GM18498 (cell line): ENCODE measurements around the gene TTC39C.

Experiments
- ATAC-seq: cut with Tn5 transposase; IDR thresholded peaks from one replicate; pipeline ENCODE4 v1.9.1; 2021; ENCODE audit warnings: mild to moderate bottlenecking, moderate library complexity; ENCODE audit not compliant: unreplicated experiment

Gene TTC39C

DNA sequence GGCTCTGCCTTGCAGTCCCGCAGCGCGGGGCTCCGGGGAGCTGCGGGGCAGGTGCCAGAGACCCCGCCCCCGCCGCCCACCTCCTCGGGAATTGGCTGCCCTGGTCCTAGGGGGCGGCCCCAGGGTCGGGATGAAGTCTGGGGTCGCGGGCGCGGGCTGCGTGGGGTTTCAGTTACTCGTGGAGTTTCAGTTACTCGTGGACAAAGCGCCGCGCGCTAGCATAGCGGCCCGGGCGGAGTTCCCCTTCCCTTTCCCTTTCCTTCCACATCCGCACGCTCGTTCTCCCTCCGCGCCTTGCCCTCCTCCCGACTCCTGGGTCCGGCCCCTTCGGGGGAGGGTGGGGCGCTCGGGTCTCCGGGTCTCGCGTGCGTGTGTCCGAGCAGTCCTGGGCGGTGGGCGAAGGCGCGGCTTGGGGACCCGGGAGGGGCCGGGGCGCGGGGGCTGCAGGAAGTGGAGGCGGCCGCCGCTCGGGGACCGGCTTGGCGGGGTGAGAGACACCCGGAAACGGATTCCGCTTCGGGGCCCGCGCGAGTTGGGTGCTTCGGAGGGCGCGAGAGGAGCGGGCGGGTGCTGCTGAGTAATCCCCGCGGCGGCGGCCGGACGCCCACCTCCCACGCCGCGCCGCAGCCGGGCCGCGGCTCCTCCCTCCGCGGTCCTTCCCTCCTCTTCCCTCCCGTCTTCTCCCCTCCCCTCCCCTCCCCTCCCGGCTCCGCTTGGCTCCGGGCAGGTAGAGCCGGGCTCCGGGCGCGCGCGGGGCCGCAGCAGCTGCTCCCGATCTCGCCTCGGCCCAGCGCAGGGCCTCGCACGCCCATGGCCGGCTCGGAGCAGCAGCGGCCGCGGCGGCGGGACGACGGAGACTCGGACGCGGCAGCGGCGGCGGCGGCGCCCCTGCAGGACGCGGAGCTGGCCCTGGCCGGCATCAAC lies at the start of gene TTC39C:
TTC39C (plus strand) TSS at position 693 of the 924 bp plus-strand sequence; CDS start at position 811, 118 bp downstream.
- ATAC-seq, result peak; percentile 46

DNA sequence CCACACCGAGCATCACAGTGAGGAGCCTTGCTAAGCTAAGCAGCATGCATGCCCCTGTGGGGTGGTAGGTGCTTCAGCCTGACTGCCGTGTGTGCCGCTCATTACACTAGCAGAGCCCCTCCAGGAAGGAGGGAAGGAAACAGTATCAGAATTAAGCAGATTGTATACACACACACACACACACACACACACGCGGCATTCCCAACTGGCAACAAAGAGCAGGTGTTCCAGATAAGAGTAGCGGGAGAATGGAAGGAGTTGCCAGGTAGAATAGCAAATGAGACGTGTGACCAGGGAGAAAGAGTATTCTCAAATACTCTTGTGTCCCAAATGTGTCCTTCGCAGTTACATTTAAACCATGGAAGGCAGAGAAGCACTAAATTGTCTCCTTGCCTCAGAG lies 47.6 kb upstream of the TTC39C start:
- no peak for ATAC-seq

DNA sequence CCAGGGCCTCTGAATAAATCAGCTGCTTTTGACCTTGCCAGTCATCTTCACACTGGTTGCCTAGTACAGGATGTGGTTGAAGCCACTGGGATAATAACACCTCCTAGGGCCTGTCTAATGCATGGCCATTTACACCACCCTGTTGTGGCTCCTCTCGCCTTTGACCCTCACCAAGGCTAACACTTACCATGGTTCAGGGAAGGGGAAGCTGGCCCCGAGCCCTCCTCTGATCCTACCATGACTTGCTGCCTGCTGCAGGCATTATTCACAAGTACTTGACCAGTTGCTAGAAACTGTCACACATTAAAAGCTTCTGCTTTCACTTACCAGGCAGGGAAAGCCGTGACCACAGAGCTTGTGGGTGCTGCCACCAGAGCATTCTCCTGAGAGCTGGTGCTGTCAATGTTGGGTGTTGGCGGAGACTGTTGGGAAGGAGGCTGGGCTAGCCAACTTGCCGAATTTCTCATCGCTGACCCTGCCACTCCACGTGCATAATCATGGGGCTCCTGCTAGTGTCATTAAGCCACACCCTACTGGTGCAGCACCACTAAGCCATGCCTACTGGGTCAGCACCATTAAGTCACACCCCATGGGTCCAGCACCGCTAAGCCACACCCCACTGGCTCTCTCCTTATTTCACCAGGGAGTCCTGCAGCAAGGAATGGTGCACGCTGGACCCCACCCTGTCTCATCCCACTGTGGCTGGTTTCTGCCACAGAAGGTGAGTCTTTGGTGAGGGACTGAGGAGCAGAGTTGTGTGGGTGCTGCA lies 47.0 kb upstream of the TTC39C start:
- ATAC-seq, result peak; percentile 75

DNA sequence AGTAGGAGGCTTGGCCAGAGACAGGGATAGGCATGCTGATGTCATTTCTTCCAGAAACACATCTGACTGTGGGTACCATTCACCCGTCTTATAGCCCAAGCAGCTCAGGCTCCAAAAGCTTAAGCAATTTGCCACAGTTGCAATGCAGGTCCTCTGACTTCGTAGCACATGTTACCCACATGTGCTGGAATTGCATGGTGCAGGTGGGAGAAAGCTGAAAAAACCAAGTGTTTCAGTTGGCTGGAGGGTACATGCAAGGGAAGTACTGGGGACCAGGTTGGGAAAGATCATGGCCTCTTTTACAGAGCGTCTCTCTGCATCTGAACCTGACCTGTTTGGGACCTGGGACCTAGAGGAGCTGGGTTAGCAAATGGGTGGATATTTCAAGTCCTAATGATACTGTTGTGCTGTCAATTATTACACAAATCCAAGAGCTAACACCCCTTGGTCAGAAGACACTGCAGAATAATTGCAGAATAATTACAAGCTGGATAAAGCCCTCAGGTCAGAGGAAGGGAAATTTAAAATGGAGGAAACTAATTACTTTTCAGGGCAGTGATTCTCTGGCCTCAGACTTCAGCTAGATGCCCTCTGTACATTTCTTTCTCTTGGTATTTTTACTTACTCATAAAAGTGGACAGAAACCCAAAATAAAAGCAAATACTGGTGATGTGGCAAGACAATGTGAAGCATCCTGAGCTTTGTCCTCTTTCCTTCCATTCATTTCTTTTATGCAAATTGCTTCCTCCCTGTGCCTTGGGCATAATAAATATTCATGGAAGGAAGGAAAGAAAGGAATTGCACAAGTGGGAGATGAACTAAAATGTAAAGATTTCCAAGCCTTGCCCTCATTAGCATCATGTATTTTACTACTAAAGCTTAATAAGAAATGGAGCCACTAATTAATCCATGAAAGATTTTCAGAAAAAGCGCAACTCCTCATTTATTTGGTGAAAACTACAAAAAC lies 45.6 kb upstream of the TTC39C start:
- no peak for ATAC-seq

DNA sequence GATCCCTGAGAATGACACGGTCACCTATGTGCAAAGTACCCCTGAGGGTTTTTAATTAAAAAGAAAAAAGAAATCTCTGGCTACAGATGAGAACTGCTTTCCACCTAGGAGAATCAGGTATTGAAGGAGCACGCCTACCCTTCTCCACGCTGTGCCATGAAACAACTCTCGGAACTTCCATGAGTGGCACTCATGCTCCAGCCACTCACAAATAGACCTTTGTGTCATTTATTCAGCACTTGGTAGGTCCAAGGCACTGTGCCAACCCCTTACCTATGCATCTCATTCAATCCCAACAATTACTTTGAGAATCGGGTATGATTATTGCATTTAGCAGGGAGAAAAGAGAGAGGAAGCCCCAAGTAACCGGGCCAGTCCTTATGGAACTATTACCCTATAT lies 44.9 kb upstream of the TTC39C start:
- no peak for ATAC-seq

DNA sequence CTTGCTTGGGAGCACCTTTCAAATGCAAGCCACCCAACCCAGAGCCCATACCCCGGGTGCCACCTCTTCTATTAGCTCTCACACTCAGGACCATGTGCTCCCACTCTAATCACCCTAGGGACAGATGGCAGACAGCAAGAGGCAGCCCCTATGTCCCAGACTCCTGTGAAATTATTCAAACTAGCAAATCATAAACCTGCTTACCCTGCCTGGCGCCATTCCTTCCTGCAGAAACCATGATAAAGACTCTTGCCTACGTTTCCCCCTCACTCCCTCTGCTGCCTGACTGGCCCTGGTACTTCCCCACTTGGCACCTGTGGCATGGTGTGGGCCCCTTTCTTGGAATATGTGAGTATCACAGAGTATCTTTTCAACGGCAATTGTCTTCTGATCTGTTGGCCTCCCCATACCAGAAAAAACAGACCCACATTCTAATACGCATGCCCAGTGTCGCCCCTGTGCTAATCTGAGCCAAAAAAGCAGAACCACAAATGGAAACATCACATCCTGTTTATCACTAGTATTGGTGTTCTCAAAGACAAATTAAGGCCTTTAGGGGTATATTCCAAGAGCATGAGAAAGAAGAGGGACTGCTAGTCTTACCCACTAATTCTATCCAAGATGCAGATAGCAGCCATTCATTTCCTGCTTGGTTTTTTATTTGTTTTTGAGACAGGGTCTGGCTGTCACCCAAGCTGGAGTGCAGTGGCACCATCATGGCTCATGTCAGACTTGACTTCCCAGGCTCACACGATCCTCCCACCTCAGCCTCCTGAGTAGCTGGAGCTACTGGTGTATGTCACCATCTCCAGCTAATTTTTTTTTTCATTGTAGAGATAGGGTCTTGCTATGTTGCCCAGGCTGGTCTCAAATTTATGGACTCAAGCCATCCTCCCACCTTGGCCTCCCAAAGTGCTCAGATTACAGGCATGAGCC lies 44.1 kb upstream of the TTC39C start:
- ATAC-seq, result no peak

DNA sequence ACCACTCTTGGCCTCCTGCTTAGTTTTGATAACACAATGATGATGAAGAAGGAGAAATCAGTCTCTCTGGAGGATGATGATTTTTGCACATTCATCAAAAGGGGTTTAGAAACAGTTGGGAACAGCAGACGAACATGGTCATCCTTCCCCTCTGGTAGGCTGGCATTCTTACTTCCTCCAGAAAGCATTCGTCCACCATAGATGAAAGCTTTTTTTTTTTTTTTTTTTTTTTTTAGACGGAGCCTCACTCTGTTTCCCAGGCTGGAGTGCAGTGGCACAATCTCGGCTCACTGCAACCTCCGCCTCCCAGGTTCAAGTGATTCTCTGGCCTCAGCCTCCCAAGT lies 43.5 kb upstream of the TTC39C start:
- ATAC-seq, result no peak

DNA sequence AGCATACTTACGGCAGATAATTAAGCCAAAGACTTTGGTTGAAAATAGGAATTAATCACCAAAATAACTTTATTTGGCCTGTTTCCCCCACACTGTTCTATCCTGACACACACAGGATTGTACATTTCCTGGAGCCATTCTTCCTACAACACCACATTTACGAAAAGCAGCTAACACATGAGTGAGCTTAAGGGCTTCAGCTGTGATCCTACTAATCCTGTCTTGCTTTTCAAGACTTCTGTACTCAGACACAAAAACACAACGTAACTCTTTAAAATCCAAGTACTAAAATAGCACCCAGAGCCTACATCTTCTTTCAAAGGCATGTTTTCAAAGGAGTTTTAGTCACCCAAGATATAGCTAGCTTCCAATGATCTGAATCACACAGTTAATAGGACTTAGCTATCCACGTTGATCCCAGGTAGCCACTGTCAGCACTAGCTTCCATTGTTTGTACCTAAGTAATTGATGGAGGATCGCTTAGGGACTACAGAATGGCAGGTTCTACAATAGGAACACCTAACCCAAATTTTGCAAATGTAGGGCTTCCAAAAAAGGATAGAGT lies 42.8 kb upstream of the TTC39C start:
- no peak for ATAC-seq

DNA sequence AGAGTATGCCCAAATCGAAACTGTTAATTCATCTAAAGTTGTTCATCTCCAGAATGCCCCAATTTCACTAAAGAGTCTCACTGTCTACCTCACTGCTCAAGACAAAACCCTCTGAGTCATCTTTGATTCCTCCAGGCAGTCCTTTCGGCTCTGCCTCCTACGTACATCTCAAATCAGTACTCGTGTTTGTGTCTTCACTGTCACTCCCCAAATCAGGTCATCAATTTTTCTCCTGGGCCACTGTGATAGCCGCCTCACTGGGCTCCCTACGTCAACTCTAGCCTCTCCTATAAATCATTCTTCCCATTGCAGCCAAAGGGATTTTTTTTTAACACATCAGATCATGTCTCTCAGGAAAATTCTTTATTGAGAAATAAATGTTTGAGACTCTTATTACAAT lies 42.1 kb upstream of the TTC39C start:
- peak; percentile 63 for ATAC-seq

DNA sequence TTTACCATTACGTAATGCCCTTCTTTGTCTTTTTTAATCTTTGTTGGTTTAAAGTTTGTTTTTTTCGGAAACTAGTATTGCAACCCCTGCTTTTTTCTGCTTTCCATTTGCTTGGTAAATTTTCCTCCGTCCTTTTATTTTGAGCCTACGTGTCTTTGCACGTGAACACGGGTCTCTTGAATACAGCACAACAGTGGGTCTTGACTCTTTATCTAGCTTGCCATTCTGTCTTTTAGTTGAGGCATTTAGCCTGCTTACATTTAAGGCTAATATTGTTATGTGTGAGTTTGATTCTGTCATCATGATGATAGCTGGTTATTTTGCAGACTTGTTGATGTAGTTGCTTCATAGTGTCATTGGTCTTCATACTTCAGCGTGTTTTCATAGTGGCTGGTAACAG lies 37.5 kb upstream of the TTC39C start:
- no peak for ATAC-seq

DNA sequence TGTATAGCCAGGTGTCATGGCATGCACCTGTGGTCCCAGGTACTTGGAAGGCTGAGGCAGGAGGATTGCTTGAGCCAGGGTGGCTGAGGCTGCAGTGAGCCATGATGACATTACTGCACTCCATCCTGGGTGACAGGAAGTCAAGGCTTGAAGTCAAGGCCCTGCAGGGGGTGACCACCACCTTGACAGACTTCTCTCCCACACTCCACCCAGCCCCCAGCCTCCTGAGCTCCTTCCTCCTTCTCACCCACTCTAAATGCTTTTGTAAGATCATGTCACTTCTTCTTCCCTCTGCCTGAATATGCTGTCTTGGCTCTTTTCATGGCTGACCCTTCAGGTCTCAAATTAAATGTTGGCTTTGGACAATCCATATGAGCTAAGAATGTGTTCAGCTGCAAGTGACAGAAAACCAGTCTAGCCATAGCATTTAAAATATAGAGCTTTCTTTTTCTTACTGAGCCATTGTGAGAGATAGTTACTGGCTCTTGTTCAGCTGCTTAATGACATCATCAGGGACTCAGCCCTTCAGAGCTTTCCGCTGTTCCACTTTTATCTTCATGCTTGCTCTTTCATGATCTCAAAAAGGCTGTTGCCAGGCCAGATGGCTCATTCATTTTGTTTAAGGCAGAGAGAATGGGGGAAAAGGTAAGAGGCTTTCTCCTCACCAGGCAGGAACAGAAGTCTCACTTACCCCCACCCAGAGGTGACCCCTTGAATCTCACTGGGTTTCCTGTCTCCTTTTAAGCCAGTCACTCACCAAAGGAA lies 36.7 kb upstream of the TTC39C start:
- no peak for ATAC-seq

DNA sequence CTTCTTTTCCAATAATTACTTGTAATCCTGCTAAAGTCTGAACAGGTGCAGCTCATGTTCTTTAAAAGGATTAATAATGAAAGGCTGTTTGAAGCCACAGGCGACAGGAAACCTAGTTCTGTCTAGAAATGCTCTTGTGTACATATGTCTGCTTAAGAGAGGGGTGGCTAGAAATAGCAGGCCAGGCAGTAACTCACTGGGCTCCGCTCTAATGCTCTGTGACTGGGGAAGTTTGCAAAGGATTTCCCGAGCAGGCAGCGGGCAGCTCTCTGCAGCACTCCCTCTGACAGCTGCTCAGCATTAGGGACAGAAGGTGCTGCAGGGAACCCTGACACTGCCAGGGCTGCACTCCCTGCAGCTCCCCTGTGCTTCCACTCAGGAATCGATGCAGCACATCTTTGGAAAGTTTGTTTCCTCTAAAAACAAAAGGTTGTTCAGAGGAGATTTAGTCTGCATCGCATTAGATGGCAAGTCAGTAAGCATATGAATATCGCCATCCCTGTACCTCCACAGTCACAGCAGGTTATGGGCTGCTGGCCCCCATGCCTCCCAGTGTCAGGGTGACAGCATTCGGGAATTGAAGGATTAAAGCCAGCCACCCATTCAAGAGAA lies 33.1 kb upstream of the TTC39C start:
- ATAC-seq, result no peak

DNA sequence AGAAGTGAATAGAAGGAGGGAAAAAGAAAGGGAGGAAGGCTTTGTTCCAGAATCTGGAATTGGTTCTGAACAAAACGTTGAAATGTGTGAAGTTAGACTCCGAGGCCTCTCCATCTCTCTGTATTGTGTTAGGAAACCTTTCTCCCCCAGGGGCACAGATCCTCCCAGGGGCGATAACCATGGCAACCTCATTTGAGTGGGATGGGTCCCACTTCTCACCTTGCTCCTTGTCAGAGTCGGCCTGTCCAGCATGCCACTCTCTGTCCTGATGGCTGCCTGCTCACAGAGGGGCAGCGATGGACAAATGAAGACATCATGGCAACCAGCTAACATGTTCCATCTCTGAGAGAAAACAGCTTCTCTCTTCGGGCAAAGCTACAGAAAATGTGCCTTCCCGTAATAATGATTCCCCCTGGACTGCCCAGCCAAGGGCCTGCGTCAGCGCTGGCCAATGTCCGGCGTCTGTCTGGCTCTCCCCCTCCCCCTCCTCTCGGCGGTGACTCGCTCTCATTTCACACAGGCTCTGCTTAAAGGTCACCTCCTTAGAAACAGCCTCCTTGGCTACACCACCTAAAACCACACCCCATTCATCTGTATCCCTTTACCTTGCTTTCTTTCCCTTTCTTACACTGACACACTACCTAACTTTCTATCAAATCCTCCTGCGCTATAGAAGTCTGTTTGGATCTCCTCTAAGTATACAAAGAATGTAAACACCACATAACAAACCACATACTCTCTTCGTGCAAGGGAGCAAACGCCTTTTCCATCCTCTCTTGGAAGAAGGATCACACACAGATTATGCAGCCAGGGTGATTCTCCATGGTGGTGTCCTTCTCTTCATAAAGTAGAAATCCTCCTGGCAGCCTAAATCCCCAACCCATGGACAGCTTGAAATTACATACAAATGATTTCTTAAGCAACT lies 32.1 kb upstream of the TTC39C start:
- ATAC-seq, result no peak

DNA sequence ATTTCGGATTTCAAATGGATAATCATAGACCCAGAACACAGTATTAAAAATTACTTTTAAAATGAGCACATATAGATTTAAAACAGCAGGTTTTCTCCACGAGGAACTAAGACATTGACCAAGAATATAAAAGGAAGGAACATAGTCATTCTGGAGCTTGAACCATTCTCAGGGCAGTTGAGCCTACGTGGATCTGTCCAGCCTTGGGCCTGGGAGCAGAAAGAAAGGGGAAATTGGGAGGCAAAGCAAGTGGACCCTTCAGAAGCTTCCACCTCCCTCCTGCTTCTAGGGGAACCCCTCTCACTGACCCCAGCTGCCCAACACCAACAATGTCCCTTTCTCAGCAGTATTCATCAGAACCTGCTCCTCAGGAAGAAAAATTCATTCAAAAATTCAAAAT lies 31.4 kb upstream of the TTC39C start:
- ATAC-seq, result no peak

DNA sequence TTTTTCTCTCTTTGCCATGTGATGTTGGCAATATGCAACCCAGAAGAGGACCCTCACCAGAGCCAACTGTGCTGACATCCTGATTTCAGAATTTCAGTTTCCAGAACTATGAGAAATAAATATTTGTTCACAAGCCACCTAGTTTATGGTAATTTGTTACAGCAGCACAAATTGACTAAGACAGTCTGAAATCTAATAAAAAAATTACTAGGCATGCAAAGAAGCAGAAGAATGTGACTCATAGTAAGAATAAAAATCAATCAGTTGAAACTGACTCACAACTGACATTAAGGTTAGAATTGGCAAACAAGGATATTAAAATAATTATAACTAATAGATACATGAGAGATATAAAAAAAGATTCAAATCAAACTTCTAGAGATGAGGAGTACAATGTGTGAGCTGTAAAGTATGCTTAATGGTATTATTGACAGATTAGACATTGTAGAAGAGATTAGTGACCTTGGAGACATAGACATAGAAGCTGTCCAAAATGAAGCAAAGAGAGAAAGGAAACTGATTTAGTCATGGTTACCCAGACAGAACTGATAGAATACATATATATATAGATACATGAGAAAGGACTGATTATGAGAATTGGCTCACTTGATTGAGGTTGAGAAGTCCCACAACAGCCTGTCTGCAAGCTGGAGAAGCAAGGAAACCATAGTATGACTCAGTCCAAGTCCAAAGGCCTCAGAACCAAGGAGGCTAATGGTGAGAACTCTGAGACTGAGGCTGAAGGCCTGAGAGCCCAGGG lies 27.8 kb upstream of the TTC39C start:
- peak; percentile 66 for ATAC-seq
